HG02973 (cell line): ENCODE results near the gene DNAJC3.

Source experiments
- ATAC-seq: cut with Tn5 transposase; IDR thresholded peaks from one replicate; pipeline ENCODE4 v1.9.1; 2021; ENCODE audit warnings: moderate library complexity; ENCODE audit not compliant: unreplicated experiment

The DNAJC3 gene

DNA sequence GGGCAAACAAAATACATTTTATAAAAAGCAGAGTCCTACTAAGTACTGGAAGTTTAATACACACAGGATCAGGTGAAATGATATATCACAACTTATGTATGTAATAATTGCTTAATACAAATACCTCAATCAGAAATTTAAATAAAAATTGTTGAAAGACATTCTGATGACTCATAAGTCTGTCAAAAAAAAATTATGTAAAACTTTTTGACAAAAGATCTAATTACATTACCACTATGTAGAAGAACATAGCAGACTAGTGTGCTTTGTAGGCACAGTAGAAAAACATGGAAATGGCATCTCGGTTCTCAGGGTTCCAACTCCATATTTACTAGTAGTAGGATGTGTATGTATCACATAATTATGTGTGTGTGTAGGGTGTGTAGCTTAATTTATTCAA, 156.2 kb downstream of the DNAJC3 start:
- no peak for ATAC-seq

DNA sequence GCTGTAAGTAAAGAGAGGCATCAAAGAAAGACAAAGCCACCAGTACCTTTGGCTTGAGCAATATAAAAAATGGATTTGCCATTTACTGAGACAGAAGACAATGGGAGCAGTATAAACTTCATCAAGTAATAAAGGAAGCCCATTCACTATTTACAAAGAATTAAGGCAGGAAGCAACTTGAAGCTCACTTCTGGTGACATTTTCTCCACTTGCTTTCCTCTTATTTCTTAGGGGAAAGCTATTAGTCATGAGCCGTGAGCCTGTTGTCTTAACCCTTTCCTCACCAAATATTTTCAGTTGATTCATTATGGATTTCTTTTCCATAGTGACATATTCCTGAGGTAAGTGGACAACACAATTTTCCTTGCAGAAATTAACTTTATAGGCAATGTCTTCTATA, 156.8 kb downstream of the DNAJC3 start:
- no peak for ATAC-seq

DNA sequence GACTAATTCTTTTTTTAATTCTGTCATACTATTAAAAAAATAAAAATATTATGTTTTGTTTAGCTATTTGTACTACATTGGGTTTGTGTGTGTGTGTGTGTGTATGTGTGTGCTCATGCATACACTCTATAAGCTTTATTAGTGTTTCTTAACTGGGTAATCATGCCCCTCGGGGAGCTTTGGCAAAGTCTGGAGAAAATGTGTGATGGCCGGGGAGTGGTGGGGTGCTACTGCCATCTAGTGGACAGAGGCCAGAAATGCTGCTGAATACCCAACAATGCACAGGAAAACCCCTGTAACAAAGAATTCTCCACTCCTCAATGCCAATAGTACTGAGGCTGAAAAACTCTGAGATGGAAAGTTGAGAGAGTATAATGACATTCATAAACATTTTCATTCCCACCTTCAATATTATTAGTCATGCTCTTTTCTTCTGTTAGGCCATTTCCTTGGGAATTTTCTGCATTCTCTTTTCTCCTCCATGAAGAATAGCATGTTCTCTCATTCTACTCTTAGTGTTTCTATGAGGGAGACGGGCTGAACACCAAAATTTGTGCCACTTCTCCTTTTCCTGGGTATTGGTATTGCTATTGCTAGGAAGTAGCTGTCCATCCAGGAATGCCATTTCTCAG, 157.3 kb downstream of the DNAJC3 start:
- peak; percentile 88 for ATAC-seq

DNA sequence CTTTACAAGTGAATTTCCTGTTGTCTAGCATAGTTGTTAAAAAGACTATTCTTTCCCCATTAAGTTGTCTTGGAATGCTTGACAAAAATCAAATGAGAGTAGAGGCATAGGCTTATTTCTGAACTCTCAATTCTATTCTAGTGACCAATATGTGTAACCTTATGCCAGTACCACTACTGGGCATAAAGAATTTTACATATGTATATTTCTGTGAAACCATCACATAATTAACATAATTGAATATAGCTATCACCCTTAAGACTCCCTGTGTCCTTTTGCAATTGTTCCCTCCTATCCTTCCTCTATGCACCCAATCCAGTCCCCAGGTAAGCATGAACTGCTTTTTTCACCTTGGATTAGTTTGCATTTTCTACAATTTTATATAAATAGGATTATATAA, 165.0 kb downstream of the DNAJC3 start:
- no peak for ATAC-seq

DNA sequence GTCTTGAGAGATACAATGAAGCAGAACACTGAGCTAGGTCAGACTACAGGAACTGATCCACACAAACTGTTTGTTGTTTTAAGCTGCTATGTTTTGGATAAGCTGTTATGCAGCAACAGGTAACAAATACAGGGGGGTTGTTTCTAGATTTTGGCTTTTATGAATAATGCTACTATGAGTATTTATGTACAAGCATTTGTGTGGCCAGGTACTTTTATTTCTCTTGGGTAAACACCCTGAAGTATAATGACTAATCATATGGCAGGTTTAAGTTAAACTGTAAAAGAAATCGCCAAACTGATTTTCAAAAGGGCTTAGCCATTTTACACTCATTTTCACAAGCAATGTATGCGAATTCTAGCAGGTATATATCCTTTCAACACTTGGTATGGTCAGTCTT, 166.0 kb downstream of the DNAJC3 start:
- no peak for ATAC-seq
